Adrenal gland (tissue), 5 donors: ENCODE data around the gene FAM9B.

ENCODE experiments used
- POLR2A ChIP-seq, 2 donors: fragments of 450-650 bp; IDR thresholded peaks; one replicate each; pipeline ENCODE4 v1.6.1; 2017; ENCODE audit warnings: antibody characterized with exemption in 2 of 2, mild to moderate bottlenecking in 2 of 2, moderate library complexity in 1 of 2
- TF ChIP-seq, protein P1 (sequence below), 6 experiments: fragments of 450-650 bp in 4 of 6; fragments of 200-600 bp in 2 of 6; sonication (generic) in 1 of 6; IDR thresholded peaks; 1 replicate in 5 of 6; 2 replicates in 1 of 6; pipeline versions ENCODE4 v1.5.1 to v1.8.0; 2016 to 2021; ENCODE audit warnings: antibody characterized with exemption in 6 of 6, mild to moderate bottlenecking in 2 of 6, moderate library complexity in 1 of 6
- donor health status: DM: no; HTN: no; CAD: no.

DNA sequence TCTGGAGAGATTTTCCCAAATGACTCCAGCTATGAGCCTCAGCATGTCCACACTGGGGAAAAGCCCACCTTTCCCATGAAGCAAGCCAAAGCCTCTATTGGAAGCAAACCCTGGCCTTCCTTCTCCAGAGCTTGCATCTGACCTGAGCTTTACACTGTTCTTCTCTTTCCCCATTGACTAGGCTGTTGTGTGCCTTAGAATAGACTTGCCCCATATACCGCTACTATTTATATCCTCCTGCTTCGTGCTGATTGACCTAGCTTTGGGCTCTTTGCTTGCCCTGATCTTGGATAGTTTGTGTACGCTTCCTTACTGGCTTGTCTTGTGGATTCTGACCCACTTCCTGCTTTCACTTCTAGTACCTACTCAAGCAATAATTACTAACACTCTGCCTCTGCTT, 30.9 kb downstream of the FAM9B start:
- TF ChIP-seq, protein P1, sequence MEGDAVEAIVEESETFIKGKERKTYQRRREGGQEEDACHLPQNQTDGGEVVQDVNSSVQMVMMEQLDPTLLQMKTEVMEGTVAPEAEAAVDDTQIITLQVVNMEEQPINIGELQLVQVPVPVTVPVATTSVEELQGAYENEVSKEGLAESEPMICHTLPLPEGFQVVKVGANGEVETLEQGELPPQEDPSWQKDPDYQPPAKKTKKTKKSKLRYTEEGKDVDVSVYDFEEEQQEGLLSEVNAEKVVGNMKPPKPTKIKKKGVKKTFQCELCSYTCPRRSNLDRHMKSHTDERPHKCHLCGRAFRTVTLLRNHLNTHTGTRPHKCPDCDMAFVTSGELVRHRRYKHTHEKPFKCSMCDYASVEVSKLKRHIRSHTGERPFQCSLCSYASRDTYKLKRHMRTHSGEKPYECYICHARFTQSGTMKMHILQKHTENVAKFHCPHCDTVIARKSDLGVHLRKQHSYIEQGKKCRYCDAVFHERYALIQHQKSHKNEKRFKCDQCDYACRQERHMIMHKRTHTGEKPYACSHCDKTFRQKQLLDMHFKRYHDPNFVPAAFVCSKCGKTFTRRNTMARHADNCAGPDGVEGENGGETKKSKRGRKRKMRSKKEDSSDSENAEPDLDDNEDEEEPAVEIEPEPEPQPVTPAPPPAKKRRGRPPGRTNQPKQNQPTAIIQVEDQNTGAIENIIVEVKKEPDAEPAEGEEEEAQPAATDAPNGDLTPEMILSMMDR (IDR thresholded peaks at IDR 0.05) = no peak
- TF ChIP-seq POLR2A (IDR thresholded peaks at IDR 0.05) = no peak
